HG02759 (cell line): ENCODE measurements around the gene CPNE7.
A peak's percentile ranks its signal among the peaks of the same experiment; 100 is the strongest.

Experiments used
- ATAC-seq: cut with Tn5 transposase; IDR thresholded peaks from one replicate; pipeline ENCODE4 v1.9.1; 2021; ENCODE audit warnings: mild to moderate bottlenecking, moderate library complexity; ENCODE audit not compliant: unreplicated experiment

Gene CPNE7

DNA sequence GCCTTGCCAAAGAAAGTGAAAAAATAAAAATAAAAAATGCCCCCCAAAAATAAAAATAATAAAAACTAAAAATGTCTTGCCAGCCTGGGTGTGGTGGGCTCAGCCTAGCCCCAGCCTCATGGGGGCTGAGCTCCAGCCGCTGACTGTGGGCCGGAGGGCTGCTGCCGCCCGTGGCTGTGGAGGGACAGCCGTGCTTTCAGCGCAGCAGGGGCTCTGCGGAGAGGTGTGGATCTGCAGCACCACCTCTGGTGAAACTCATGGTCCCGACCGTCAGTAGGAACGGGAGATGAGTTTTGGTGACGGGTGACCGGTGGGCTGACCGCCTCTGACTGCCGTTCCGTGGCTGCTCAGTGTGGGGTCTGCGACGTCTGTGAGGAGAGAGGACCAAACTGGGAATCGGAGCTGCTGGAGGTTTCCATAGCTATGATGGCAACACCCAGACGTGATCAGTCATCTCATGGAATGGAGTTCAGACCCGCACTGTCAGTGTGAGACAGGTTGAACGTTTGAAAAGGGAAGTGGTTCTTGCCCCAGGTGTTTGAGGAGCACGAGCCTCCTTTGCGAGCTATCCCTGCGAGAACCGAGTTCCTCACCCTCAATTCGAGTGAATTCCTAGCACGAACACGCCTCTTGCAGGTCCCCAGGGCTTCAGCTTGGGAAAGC, 27.1 kb upstream of the CPNE7 start:
- ATAC-seq = no peak

DNA sequence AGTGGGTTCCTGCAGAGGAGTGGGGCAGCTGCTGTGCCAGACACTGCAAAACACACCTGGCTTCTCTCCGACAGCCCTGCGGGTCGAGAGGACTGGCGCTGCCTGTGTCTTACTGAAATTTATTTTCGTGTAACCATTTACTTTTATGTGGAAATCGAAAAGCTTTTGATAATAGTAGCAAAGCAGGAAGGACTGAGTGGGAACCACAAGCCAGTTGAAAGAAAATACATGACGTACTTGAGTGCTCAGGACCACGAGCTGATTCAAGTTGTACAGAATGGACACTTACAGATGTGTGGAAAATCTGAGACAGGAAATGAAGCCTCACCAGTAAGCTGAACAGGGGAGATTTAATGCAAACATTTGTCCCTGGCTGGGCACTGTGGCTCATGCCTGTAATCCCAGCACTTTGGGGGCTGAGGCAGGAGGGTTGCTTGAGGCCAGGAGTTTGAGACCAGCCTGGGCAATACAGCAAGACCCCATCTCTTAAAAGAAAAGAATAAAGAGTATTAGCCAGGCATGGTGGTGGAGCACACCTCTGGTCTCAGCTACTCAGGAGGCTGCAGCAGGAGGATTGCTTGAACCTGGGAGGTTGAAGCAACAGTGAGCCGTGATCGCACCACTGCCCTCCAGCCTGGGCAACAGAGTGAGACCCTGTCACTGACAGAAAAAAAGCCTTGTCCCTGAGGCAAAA, 26.4 kb upstream of the CPNE7 start:
- ATAC-seq = no peak

DNA sequence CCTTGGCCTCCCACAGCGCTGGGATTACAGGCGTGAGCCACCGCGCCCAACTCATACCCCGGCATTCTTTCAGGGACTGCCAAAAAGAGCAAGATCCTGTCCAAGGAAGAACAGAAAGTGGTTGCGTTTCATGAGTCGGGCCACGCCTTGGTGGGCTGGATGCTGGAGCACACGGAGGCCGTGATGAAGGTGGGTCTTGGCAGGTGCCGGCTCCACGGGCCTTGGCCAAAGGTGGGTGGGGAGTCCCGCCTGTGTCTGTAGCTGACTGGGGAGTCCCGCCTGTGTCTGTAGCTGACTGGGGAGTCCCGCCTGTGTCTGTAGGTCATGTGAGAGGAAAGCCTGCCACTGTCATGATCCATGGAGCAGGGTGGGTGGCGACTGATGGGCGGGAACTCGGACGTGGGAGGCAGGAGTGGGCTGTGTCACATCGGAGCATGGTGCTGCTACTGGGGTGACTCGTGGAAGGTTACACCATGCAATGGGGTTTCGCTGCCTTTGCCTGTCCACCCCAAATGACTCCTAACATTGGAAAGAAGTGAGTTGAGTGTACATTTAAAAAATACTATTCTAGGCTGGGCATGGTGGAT, 25.0 kb upstream of the CPNE7 start:
- ATAC-seq = no peak

DNA sequence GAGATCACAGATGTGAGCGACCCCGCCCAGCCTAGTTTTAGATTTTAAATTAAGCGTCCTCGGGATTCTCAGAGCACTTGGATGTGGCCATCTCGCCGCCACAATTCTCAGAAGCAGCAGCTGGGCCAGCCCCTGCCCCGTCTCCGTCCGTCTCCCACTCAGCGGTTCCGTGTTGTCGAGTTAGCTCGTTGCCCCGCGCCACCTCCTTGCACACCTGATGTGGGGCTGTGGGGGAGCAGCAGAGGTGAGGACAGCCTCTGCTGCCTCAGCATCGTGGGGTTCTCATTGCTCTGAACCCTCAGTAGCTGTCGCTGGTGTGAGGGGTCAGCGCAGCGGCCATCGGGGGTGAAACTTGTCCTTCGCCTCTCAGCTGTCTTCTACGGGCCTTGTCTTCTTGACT, 23.2 kb upstream of the CPNE7 start:
- ATAC-seq = no peak

DNA sequence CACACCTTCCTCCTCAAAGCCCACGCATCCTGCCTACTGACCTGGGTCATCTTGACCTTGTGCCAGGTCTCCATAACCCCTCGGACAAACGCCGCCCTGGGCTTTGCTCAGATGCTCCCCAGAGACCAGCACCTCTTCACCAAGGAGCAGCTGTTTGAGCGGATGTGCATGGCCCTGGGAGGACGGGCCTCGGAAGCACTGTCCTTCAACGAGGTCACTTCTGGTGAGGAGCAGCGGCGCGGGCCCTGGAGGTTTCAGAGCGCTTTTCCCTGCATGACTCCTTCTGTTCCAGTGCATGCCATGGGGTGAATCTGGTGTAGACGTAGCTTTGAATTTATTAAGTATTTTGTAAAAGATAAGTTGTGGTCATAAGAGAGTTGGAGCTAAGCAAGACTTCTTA, 22.6 kb upstream of the CPNE7 start:
- no peak for ATAC-seq

DNA sequence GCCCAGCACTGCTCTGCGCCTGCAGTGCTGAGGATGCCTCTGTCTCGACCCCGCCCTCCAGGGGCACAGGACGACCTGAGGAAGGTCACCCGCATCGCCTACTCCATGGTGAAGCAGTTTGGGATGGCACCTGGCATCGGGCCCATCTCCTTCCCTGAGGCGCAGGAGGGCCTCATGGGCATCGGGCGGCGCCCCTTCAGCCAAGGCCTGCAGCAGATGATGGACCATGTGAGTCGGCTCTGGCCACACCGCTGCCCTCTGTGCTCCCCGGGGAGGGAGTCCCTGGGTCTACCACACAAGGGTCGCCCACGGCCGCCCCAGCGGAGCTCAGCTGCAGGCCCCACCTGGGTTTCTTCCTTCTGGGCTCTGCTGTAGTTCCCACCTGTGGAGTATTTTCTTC, 21.8 kb upstream of the CPNE7 start:
- no peak for ATAC-seq

DNA sequence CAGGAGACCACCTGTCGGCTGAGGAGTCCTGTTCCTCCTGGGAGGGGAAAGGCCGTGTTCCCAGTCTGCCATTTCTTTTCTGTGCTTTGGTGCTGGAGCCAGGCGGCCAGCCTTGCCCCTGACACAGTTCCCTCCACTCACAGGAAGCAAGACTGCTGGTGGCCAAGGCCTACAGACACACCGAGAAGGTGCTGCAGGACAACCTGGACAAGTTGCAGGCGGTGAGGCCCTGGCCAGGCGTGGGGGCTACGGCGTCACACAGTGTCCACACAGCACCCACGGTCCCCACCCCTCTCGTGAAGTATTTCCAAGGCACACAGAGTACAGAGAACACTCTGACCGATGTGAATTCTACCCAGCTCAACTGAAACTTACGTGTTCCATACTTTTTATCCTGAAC, 21.2 kb upstream of the CPNE7 start:
- no peak for ATAC-seq

DNA sequence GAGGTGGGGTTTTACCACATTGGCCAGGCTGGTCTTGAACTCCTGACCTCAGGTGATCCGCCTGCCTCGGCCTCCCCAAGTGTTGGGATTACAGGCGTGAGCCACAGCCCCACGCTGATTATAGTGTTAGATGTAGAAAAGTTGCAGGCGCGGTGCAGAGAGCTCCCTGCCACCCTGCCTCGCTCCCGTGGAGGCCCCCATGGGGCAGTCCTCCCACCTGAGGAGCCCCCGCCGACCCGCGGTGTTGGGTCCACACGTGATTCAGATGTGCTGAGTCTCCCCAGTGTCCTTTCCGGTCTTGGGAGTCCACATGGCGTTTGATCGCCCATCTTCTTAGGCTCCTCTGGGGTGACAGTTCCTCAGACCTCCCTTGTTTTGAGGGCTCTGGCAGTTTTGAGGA, 20.3 kb upstream of the CPNE7 start:
- ATAC-seq = no peak

DNA sequence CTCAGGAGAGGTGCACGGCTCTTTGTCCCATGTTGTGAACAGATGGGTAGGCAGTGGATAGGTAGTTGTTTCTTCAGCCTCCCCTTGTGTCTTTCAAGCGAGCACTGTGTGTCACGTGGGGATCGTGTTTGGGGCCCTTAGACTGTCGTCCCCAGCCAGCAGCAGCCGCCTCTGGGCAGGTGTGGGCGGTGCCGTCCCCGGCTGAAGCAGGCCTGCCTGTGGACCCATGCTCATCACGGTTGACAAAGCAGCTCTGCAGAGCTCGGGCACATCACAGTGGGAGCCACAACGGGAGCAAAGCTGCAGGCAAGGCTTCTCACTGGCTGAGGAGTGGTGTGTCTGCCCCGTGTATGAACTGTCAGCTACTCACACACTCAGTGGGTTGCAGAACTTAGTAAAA, 19.8 kb upstream of the CPNE7 start:
- no peak for ATAC-seq

DNA sequence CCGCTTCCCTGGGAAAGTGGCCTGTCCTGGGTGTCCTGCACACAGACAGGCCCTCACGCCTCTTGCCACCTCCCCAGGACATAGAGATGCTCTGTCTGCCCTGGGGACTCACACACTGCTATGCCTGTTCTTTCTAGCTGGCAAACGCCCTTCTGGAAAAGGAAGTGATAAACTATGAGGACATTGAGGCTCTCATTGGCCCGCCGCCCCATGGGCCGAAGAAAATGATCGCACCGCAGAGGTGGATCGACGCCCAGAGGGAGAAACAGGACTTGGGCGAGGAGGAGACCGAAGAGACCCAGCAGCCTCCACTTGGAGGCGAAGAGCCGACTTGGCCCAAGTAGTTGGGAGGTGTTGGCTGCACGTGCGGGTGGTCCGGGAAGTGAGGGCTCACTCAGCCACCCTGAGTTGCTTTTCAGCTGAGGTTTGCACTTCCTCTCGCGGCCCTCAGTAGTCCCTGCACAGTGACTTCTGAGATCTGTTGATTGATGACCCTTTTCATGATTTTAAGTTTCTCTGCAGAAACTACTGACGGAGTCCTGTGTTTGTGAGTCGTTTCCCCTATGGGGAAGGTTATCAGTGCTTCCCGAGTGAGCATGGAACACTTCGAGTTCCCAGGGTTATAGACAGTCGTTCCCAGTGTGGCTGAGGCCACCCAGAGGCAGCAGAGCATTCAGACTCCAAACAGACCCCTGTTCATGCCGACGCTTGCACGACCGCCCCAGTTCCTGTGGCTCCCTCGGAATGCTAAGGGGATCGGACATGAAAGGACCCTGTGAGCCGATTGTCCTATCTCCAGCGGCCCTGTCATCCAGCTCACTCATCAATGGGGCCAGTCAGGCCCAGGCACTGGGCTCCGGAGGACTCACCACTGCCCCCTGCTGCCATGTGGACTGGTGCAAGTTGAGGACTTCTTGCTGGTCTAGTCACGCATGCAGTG, 18.5 kb upstream of the CPNE7 start:
- ATAC-seq = no peak

DNA sequence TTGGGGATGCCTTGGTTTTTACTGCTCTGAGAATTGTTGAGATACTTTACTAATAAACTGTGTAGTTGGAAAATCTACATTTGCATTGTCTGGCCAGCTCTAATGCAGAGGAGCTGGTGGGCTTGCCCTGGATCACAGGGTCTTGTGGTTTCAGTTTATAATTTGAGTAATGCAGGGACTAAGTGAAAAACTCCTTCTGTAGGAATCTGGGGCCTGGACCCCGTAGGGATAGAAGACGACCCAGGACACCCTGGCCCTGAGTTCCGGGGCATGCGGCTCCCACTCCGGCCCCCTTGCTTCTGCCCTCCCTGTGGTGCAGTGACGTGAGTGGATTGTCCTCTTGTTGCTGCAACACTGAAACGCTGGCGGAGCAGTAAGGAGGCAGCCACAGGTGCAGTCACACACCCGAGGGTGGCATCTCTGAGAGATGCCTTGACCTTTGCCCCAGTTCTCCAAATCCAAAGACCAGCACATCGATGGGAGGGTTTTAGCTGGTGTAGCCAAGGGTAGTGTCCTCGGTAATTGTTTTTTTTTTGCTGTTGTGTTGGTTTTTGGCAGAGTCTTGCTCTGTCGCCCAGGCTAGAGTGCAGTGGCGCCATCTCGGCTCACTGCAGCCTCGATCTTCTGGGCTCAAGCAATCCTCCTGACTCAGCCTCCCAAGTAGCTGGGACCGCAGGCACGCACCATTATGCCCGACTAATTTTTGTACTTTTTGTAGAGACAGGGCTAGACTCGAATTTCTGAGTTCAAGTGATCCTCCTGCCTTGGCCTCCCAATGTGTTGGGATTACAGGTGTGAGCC, 17.7 kb upstream of the CPNE7 start:
- no peak for ATAC-seq

DNA sequence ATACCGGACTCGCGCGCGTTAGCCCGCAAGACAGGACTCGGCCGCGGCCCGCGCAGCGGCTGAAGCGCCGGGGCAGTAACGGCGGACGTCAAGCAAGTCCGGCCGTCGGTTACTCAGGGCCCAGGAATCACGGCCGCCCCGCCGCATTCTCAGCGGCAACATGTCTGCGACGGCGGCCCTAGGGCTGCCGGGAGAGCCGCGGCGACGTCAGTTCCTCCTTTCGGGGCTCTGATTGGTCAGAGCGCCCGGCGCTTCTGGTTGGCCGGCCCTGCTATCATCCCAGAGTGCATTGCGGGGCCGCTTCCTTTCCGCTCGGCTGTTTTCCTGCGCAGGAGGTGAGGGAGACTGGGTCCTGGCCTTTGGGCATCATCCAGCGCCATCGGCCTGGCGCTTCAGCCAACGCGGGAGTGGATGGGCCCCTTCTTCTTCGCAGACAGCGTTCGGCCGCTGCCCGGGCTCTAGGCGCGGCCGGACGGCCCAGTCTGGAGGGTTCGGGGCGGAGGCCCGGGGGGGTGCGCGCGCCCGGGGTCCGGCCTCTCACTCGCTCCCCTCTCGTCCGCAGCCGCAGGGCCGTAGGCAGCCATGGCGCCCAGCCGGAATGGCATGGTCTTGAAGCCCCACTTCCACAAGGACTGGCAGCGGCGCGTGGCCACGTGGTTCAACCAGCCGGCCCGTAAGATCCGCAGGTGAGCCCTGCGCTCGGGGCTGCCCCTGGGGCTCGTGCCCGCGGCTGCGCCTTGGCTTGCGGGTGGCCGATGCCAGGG, 15.0 kb upstream of the CPNE7 start, which contains the start of gene RPL13:
Gene RPL13, plus strand, starts transcription at position 305 of the 764 bp plus-strand sequence. Its CDS starts 278 bp downstream, at position 583.
- peak; percentile 83 for ATAC-seq

DNA sequence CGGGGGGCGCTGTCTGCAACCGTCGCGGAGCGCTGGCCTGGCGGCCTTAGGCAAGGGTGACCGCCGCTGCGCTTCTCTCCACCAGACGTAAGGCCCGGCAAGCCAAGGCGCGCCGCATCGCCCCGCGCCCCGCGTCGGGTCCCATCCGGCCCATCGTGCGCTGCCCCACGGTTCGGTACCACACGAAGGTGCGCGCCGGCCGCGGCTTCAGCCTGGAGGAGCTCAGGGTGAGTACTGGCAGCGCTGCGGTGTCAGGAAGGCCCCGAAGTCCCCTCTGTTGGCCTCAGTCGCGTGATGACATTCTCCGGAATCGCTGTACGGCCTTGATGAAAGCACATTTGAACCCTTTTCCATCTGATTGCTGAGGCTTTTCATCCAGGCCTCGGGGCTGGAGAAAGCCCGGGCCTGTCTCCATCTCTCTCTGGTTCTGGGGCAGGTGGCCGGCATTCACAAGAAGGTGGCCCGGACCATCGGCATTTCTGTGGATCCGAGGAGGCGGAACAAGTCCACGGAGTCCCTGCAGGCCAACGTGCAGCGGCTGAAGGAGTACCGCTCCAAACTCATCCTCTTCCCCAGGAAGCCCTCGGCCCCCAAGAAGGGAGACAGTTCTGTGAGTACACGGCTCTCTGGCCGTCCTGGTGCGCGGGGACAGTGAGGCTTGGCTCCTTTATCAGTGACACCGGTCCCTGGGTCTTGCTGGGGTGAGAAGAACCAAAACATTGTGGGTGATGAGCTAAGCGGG, 14.2 kb upstream of the CPNE7 start:
- ATAC-seq = no peak

DNA sequence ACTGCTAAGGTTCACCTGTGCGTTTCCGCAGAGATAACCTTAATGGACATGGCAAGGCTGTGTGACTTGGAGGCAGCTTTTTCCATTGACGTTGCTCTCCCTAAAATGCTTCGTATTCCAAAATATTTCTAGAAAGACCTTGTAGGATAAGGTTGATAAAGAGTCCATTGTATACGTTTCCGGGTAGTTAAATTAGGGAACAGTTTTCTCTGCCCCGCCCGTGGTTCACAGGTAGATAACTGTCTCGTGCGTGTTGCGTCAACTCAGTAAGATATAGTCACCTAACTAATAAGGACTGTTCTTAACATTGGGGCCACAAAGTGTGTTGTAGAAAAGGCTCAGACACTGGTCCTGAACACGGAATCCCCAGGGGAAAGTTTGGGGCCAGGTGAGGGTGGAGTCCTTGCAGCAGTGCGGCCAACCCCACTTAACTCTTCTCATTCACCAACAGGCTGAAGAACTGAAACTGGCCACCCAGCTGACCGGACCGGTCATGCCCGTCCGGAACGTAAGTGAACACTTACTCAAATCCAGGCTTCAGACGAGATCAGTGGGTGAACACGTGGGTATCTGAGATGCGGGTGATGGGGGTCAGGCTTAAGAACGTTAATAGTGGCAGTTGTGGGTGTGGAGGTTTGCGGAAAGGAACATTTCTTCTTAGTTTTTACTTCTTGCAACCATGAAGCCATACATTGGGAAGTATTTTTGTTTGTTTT, 13.5 kb upstream of the CPNE7 start:
- no peak for ATAC-seq

DNA sequence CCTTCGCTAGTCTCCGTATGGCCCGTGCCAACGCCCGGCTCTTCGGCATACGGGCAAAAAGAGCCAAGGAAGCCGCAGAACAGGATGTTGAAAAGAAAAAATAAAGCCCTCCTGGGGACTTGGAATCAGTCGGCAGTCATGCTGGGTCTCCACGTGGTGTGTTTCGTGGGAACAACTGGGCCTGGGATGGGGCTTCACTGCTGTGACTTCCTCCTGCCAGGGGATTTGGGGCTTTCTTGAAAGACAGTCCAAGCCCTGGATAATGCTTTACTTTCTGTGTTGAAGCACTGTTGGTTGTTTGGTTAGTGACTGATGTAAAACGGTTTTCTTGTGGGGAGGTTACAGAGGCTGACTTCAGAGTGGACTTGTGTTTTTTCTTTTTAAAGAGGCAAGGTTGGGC, 12.6 kb upstream of the CPNE7 start:
- no peak for ATAC-seq

DNA sequence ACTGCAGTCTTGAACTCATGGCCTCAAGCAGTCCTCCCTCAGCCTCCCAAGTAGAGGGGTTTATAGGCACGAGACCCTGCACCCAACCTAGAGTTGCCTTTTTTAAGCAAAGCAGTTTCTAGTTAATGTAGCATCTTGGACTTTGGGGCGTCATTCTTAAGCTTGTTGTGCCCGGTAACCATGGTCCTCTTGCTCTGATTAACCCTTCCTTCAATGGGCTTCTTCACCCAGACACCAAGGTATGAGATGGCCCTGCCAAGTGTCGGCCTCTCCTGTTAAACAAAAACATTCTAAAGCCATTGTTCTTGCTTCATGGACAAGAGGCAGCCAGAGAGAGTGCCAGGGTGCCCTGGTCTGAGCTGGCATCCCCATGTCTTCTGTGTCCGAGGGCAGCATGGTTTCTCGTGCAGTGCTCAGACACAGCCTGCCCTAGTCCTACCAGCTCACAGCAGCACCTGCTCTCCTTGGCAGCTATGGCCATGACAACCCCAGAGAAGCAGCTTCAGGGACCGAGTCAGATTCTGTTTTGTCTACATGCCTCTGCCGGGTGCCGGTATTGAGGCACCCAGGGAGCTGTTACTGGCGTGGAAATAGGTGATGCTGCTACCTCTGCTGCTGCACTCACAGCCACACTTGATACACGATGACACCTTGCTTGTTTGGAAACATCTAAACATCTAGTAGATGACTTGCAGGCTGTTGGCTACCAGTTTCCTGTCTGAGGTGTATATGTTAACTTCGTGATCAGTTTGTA, 11.7 kb upstream of the CPNE7 start:
- no peak for ATAC-seq

DNA sequence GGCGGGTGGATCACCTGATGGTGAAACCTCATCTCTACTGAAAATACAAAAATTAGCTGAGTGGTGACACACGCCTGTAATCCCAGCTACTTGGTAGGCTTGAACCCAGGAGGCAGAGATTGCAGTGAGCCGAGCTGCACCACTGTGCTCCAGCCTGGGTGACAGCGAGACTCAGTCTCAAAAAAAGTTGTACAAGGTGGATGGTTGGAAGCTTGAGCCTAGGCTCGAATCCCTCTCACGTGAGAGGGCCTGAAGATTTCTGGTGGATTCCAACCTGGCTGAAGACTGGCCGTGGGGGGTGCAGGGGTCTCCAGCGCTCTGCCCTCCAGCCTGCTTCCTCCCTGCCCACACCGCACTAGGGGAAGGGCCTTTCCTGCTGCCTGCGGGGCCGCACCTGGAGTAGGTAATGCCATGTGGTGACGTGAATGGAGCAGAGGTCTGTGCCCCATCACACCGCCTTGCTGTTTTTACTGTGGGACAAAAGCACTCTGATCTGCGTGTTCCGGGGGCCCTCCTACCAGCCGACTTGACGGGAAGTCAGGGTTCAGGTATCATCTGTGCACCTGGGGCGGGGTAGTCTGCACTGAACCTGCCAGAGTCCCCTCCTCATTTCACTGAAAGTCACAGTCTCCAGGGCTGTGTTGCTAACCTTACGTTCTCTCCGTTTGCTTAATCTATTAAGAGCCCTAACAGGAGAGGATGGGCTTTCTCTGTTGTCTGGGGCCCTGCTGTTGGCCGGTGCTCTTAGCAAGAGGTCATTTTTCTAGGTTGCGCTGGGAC, 10.9 kb upstream of the CPNE7 start:
- ATAC-seq = no peak
